Breast epithelium (tissue), 4 donors: Measurements from ENCODE around the gene GATAD2B. TPM values are rescaled to one million over a fixed set of nuclear protein-coding genes. Genes with fewer than 3 reads are reported as not detected.

Source experiments
- DNase-seq, 2 donors: peaks; one replicate each; pipeline ENCODE4 v3.0.0-alpha.2; 2019; ENCODE audit warnings: low spot score in 2 of 2
- H3K27ac ChIP-seq, 2 donors: fragments of 200-600 bp; sonication (generic) in 1 of 2; one replicate each; pipeline ENCODE4 v1.5.1; 2016 to 2019; ENCODE audit warnings: mild to moderate bottlenecking in 1 of 2
- H3K27me3 ChIP-seq, 2 donors: fragments of 200-600 bp; sonication (generic) in 1 of 2; one replicate each; pipeline versions ENCODE4 v1.5.1 to v1.6.0; 2017 to 2019; ENCODE audit warnings: control low read depth in 1 of 2, mild to moderate bottlenecking in 1 of 2
- H3K36me3 ChIP-seq: fragments of 200-600 bp; one replicate; pipeline ENCODE4 v1.5.1; 2019
- H3K4me1 ChIP-seq, 2 donors: fragments of 200-600 bp; sonication (generic); one replicate each; pipeline ENCODE4 v1.5.1; 2016 to 2019; ENCODE audit warnings: control low read depth in 1 of 2
- H3K4me3 ChIP-seq, 3 donors: fragments of 200-600 bp; sonication (generic); 1 replicate in 2 of 3; 2 replicates in 1 of 3; pipeline ENCODE4 v1.5.1; 2016 to 2019; ENCODE audit warnings: mild to moderate bottlenecking in 3 of 3, moderate library complexity in 2 of 3
- H3K9me3 ChIP-seq, 2 donors: fragments of 200-600 bp; sonication (generic) in 1 of 2; one replicate each; pipeline ENCODE4 v1.5.1; 2016 to 2019; ENCODE audit warnings: control low read depth in 1 of 2
- CTCF ChIP-seq, 3 donors: fragments of 450-650 bp; IDR thresholded peaks; one replicate each; pipeline ENCODE4 v1.5.1; 2016 to 2017; ENCODE audit warnings: antibody characterized with exemption in 3 of 3, mild to moderate bottlenecking in 3 of 3, moderate library complexity in 3 of 3
- POLR2A ChIP-seq: fragments of 450-650 bp; IDR thresholded peaks from one replicate; pipeline ENCODE4 v1.6.1; 2016; ENCODE audit warnings: antibody characterized with exemption, mild to moderate bottlenecking, moderate library complexity
- POLR2AphosphoS5 ChIP-seq, 3 donors: sonication (generic); formaldehyde crosslinking; IDR thresholded peaks; one replicate each; pipeline ENCODE4 v1.6.1; 2017; ENCODE audit warnings: antibody characterized with exemption in 3 of 3
- intact Hi-C: fragments of 100-400 bp; cut with DNase I; formaldehyde crosslinking; loops from one replicate; pipeline ENCODE4 v1.15.1; 2023; ENCODE audit warnings: low total_unique reads
- total RNA-seq, 3 donors: library from RNA; depleted of rRNA; stranded (reverse); fragments of >200 nt; gene quantifications; one replicate each; pipeline ENCODE4 v1.1.0, GENCODE V29; 2016

Gene GATAD2B
- total RNA-seq, 3 donors from 2014 or later = 18.7 to 21.2 (median 20.0) TPM

- DNase-seq = peak; percentile 91 to 93
- TF ChIP-seq CTCF (IDR thresholded peaks at IDR 0.05) (peak in 2 of 3 donors; percentile 25 to 41), POLR2AphosphoS5 (IDR thresholded peaks at IDR 0.05) (peak; percentile 65 to 90 (median 74)), POLR2A (peak; percentile 77)
- Histone ChIP-seq H3K4me1 (peaks cover 0 to 18% of the 10 kb centered on the region in 2 donors), H3K36me3 (no peaks in the 10 kb centered on the region), H3K9me3 (no peaks in the 10 kb centered on the region), H3K27me3 (no peaks in the 10 kb centered on the region), H3K27ac (peak within 1 kb of the TSS; percentile 83 to 88), H3K4me3 (peak within 1 kb of the TSS; percentile 58 to 72 (median 66))
- intact Hi-C loops = no loop called here
Observed at GRCh38 chr1:153967107-153967999, 44.6 kb upstream of the GATAD2B start, which contains the start of gene CREB3L4. CREB3L4 (plus strand) TSS chr1:153967902; CDS start chr1:153968526, 624 bp downstream.

GRCh38 chr1:153963850-153964331 is 41.1 kb upstream of the GATAD2B start:
- no peaks in the 10 kb centered on the region for H3K36me3 ChIP-seq
- peaks cover 0 to 20% of the 10 kb centered on the region in 2 donors for H3K4me1 ChIP-seq
- TF ChIP-seq CTCF (IDR thresholded peaks at IDR 0.05) (peak in 1 of 3 donors; percentile 4), POLR2AphosphoS5 (IDR thresholded peaks at IDR 0.05) (no peak)
- peak overlapping the region; percentile 95 to 98 for H3K27ac ChIP-seq
- intact Hi-C loops = no loop called here
- no peaks in the 10 kb centered on the region for H3K27me3 ChIP-seq
- no peaks in the 10 kb centered on the region for H3K9me3 ChIP-seq
- peak overlapping the region; percentile 59 to 85 (median 63) for H3K4me3 ChIP-seq
- DNase-seq = peak; percentile 70 to 86

- Histone ChIP-seq H3K4me1 (peaks cover 0 to 14% of the 10 kb centered on the region in 2 donors), H3K27ac (peak within 1 kb of the TSS; percentile 95 to 98), H3K4me3 (peak within 1 kb of the TSS; percentile 59 to 85 (median 63)), H3K36me3 (no peaks in the 10 kb centered on the region), H3K27me3 (no peaks in the 10 kb centered on the region), H3K9me3 (no peaks in the 10 kb centered on the region)
- intact Hi-C loops = no loop called here
- TF ChIP-seq CTCF (IDR thresholded peaks at IDR 0.05) (peak in 1 of 3 donors; percentile 7), POLR2AphosphoS5 (IDR thresholded peaks at IDR 0.05) (peak; percentile 56 to 70 (median 58)), POLR2A (peak; percentile 46)
- peak; percentile 99 for DNase-seq
Observed at GRCh38 chr1:153963030-153963849, 40.5 kb upstream of the GATAD2B start, which contains the start of gene SLC39A1. SLC39A1 (minus strand) TSS chr1:153963537; CDS start chr1:153962715, 822 bp downstream.

GRCh38 chr1:153962088-153963029 is 39.6 kb upstream of the GATAD2B start:
- no peaks in the 10 kb centered on the region for H3K27me3 ChIP-seq
- peak overlapping the region; percentile 59 to 85 (median 63) for H3K4me3 ChIP-seq
- intact Hi-C loops = no loop called here
- DNase-seq = peak in 1 of 2 donors; percentile 53
- no peaks in the 10 kb centered on the region for H3K9me3 ChIP-seq
- no peak for TF ChIP-seq POLR2A
- H3K27ac ChIP-seq = peak overlapping the region; percentile 95 to 98
- no peaks in the 10 kb centered on the region for H3K36me3 ChIP-seq
- H3K4me1 ChIP-seq = peaks cover 0 to 14% of the 10 kb centered on the region in 2 donors
